SK-N-SH treated with all-trans-retinoic acid at 6 μM for 48 hours (cell line): Measurements from ENCODE around the gene PTPRH.

ENCODE experiments used
- ATAC-seq: fragments of 200-7000 bp; cut with Tn5 transposase; 3 replicates; pipeline ENCODE4 v1.9.1; 2020; ENCODE audit warnings: mild to moderate bottlenecking, moderate library complexity
- ARNTL ChIP-seq: fragments of 450-650 bp; formaldehyde crosslinking; IDR thresholded peaks from 2 replicates; pipeline ENCODE4 v1.5.0; 2020; ENCODE audit warnings: low read depth, mild to moderate bottlenecking, moderate library complexity, borderline replicate concordance
- CSDC2 ChIP-seq: fragments of 250-450 bp; sonication (Bioruptor Pico); IDR thresholded peaks from 2 replicates; pipeline ENCODE4 v1.5.0; 2020; ENCODE audit warnings: mild to moderate bottlenecking, moderate library complexity
- ESRRG ChIP-seq: fragments of 250-450 bp; sonication (Bioruptor Pico); IDR thresholded peaks from 2 replicates; pipeline ENCODE4 v1.6.1; 2021; ENCODE audit warnings: mild to moderate bottlenecking
- GLIS3 ChIP-seq: fragments of 250-450 bp; sonication (Bioruptor Pico); IDR thresholded peaks from 2 replicates; pipeline ENCODE4 v1.5.0; 2020; ENCODE audit warnings: mild to moderate bottlenecking, moderate library complexity
- OSR1 ChIP-seq: fragments of 250-450 bp; sonication (Bioruptor Pico); IDR thresholded peaks from 2 replicates; pipeline ENCODE4 v1.8.0; 2022; ENCODE audit warnings: moderate library complexity, mild to moderate bottlenecking, inconsistent platforms
- POU6F1 ChIP-seq: fragments of 250-450 bp; sonication (Bioruptor Pico); IDR thresholded peaks from 2 replicates; pipeline ENCODE4 v1.8.0; 2021; ENCODE audit warnings: low read depth, mild to moderate bottlenecking, moderate library complexity, borderline replicate concordance
- PPARA ChIP-seq: fragments of 250-450 bp; sonication (Bioruptor Pico); IDR thresholded peaks from 2 replicates; pipeline ENCODE4 v1.5.0; 2020; ENCODE audit warnings: mild to moderate bottlenecking, borderline replicate concordance
- RARB ChIP-seq: fragments of 250-450 bp; sonication (Bioruptor Pico); IDR thresholded peaks from 2 replicates; pipeline ENCODE4 v1.8.0; 2021; ENCODE audit warnings: mild to moderate bottlenecking, moderate library complexity
- SNAI2 ChIP-seq: fragments of 250-450 bp; sonication (Bioruptor Pico); IDR thresholded peaks from 2 replicates; pipeline ENCODE4 v1.5.0; 2020; ENCODE audit warnings: mild to moderate bottlenecking, moderate library complexity
- TCF4 ChIP-seq: fragments of 250-450 bp; sonication (Bioruptor Pico); IDR thresholded peaks from 2 replicates; pipeline ENCODE4 v1.8.0; 2021; ENCODE audit warnings: mild to moderate bottlenecking, moderate library complexity, borderline replicate concordance
- TOX ChIP-seq: fragments of 250-450 bp; sonication (Bioruptor Pico); IDR thresholded peaks from 2 replicates; pipeline ENCODE4 v1.8.0; 2021; ENCODE audit warnings: mild to moderate bottlenecking, moderate library complexity, borderline replicate concordance
- TSHZ2 ChIP-seq: fragments of 250-450 bp; sonication (Bioruptor Pico); IDR thresholded peaks from 2 replicates; pipeline ENCODE4 v1.5.0; 2020; ENCODE audit warnings: mild to moderate bottlenecking, moderate library complexity
- ZC3H10 ChIP-seq: fragments of 250-450 bp; sonication (Bioruptor Pico); IDR thresholded peaks from 2 replicates; pipeline ENCODE4 v1.5.1; 2021; ENCODE audit warnings: mild to moderate bottlenecking, moderate library complexity
- ZFP3 ChIP-seq: fragments of 250-450 bp; sonication (Bioruptor Pico); IDR thresholded peaks from 2 replicates; pipeline ENCODE4 v1.5.0; 2020; ENCODE audit warnings: mild to moderate bottlenecking, moderate library complexity
- ZFP30 ChIP-seq: fragments of 450-650 bp; formaldehyde crosslinking; IDR thresholded peaks from 2 replicates; pipeline ENCODE4 v1.5.0; 2022; ENCODE audit warnings: mild to moderate bottlenecking, moderate library complexity
- ZNF565 ChIP-seq: fragments of 450-650 bp; formaldehyde crosslinking; conservative IDR thresholded peaks from 2 replicates; pipeline ENCODE4 v1.5.0; 2020; ENCODE audit warnings: low read depth, mild to moderate bottlenecking, moderate library complexity
- ZNF70 ChIP-seq: fragments of 450-650 bp; formaldehyde crosslinking; IDR thresholded peaks from 2 replicates; pipeline ENCODE4 v1.5.0; 2020; ENCODE audit warnings: mild to moderate bottlenecking, moderate library complexity
- ZNF8 ChIP-seq: fragments of 450-650 bp; formaldehyde crosslinking; IDR thresholded peaks from 2 replicates; pipeline ENCODE4 v1.5.0; 2020; ENCODE audit warnings: mild to moderate bottlenecking, moderate library complexity
- TF ChIP-seq, protein P1 (sequence below): fragments of 250-450 bp; sonication (Bioruptor Pico); IDR thresholded peaks from 2 replicates; pipeline ENCODE4 v1.5.1; 2020; ENCODE audit warnings: low read depth, mild to moderate bottlenecking, moderate library complexity
- TF ChIP-seq, protein P2 (sequence below): fragments of 250-450 bp; sonication (Bioruptor Pico); IDR thresholded peaks from 2 replicates; pipeline ENCODE4 v1.8.0; 2020; ENCODE audit warnings: mild to moderate bottlenecking, moderate library complexity, borderline replicate concordance

The PTPRH gene

DNA sequence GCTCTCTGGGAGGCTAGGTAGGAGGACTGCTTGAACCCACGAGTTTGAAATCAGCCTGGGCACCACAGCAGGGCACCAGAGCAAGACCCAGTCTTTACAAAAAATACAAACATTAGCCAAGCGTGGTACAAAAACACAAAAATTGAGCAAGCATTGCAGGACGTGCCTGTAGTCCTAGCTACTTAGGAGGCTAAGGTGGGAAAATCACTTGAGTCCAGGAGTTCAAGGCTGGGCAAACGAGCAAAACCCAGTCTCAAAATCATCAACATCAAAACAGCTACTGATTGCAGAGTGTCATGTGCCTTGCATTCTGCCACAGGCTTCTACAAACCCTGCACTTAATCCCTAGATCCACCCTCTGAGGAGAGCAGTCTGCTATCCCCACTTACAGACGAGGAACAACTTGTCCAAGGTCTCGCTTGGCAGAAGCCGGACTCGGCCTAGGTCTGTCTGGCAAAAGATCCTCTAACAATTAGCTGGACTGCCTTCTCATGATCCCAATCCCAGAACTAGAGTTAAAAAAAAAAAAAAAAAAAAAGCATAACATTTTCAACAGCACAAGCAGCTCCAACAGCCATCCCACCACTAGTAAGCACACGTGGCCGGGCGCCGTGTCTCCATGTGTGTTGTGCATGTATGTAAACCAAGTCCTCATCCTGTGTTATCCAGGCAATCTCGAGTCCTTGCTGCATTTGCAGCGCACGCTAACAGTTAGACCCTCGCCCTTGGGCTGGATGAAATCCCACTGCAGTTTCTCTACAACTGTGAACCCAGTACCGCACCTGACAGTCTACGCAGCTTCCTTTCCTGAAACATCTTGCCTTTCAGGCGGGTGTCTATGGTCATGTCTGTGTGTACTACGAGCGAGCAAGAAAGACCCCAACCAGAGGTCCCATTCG is 47.5 kb upstream of the PTPRH start:
- no peak for ATAC-seq
- TF ChIP-seq TCF4 (CRISPR knock-in tag): no peak
- no peak for TF ChIP-seq ZC3H10
- no peak for TF ChIP-seq ZNF70 (CRISPR knock-in tag)
- TF ChIP-seq POU6F1: no peak
- TF ChIP-seq ZFP3: no peak
- TF ChIP-seq ZNF565 (CRISPR knock-in tag): no peak
- TF ChIP-seq OSR1: no peak
- no peak for TF ChIP-seq TSHZ2 (CRISPR knock-in tag)
- TF ChIP-seq RARB (CRISPR knock-in tag): no peak
- TF ChIP-seq CSDC2: no peak
- no peak for TF ChIP-seq ARNTL
- no peak for TF ChIP-seq SNAI2 (CRISPR knock-in tag)
- TF ChIP-seq PPARA (CRISPR knock-in tag): no peak
- TF ChIP-seq, all 23 proteins: peak for 0

GRCh38 chr19:55255618-55256423 is 46.5 kb upstream of the PTPRH start:
- TF ChIP-seq, protein P1, sequence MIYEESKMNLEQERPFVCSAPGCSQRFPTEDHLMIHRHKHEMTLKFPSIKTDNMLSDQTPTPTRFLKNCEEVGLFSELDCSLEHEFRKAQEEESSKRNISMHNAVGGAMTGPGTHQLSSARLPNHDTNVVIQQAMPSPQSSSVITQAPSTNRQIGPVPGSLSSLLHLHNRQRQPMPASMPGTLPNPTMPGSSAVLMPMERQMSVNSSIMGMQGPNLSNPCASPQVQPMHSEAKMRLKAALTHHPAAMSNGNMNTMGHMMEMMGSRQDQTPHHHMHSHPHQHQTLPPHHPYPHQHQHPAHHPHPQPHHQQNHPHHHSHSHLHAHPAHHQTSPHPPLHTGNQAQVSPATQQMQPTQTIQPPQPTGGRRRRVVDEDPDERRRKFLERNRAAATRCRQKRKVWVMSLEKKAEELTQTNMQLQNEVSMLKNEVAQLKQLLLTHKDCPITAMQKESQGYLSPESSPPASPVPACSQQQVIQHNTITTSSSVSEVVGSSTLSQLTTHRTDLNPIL: no peak
- TF ChIP-seq ZFP30 (CRISPR knock-in tag) (no peak), ZNF565 (CRISPR knock-in tag) (no peak), ZC3H10 (no peak)
- no peak for ATAC-seq

DNA sequence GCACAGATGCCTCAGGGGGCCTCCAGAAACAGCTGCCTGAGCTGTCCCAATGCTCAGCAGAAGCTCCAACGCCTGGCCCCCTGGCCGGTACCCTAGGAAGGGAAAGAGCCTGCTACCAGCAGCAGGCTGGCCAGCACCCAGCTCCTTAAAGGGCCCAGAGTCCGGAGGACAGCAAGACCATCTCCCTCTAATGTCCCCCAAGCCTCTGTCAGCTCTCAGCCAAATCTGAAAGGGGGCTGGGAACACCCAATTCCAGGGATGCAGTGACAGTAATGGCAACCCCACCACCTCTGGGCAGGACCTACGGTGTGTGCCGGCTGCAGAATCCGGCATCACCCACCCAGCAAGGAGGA is 45.3 kb upstream of the PTPRH start:
- no peak for ATAC-seq
- TF ChIP-seq ESRRG (CRISPR knock-in tag) (no peak), CSDC2 (no peak), TOX (CRISPR knock-in tag) (no peak), SNAI2 (CRISPR knock-in tag) (no peak), GLIS3 (CRISPR knock-in tag) (no peak), ZNF70 (CRISPR knock-in tag) (no peak), ARNTL (no peak), ZNF565 (CRISPR knock-in tag) (no peak), ZNF8 (CRISPR knock-in tag) (no peak)
- TF ChIP-seq, protein P2, sequence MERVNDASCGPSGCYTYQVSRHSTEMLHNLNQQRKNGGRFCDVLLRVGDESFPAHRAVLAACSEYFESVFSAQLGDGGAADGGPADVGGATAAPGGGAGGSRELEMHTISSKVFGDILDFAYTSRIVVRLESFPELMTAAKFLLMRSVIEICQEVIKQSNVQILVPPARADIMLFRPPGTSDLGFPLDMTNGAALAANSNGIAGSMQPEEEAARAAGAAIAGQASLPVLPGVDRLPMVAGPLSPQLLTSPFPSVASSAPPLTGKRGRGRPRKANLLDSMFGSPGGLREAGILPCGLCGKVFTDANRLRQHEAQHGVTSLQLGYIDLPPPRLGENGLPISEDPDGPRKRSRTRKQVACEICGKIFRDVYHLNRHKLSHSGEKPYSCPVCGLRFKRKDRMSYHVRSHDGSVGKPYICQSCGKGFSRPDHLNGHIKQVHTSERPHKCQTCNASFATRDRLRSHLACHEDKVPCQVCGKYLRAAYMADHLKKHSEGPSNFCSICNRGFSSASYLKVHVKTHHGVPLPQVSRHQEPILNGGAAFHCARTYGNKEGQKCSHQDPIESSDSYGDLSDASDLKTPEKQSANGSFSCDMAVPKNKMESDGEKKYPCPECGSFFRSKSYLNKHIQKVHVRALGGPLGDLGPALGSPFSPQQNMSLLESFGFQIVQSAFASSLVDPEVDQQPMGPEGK: no peak
